Endothelial cell of umbilical vein (primary cell): ENCODE results near the gene CELSR2. TPM values are rescaled to one million over a fixed set of nuclear protein-coding genes. Genes with fewer than 3 reads are reported as not detected.

Experiments used
- BruUV-seq: library from RNA; stranded (reverse); fragments of 400-500 nt; replicated peaks from 2 replicates; lab custom pipeline; 2021; lab: Mats Ljungman, UMichigan
- CTCF ChIA-PET: fragments of 300-600, 350-600 bp; sonication (Branson Sonifier 250); formaldehyde crosslinking; loops from one replicate; lab custom pipeline; 2021; ENCODE audit warnings: antibody characterized with exemption, inconsistent platforms; lab: Charles Lee
- POLR2A ChIA-PET: fragments of 300-600, 350-600 bp; sonication (Branson Sonifier 250); formaldehyde crosslinking; loops from one replicate; lab custom pipeline; 2021; ENCODE audit warnings: antibody characterized with exemption, inconsistent platforms; lab: Charles Lee
- DNase-seq: peaks from one replicate; pipeline ENCODE4 v3.0.0-alpha.2; 2011; ENCODE audit warnings: low read depth, low spot score
- FAIRE-seq: peaks from 2 replicates; lab custom pipeline; 2011; peaks lifted over from hg19 to GRCh38; lab: Jason Lieb, UNC
- H2AFZ ChIP-seq: 2 replicates; pipeline ENCODE4 v1.6.0; 2012; ENCODE audit warnings: low read depth, low read length, control low read depth, inconsistent platforms
- H3K27ac ChIP-seq: 2 replicates; pipeline ENCODE4 v1.5.1; 2011; ENCODE audit warnings: low read depth, mild to moderate bottlenecking, control low read depth, low read length, moderate library complexity; ENCODE audit not compliant: insufficient read depth
- H3K27me3 ChIP-seq, 2 experiments: 2 replicates each; pipeline versions ENCODE4 v1.6.0 to v1.6.1; 2011; ENCODE audit warnings: low read length in 2 of 2, mixed read lengths in 1 of 2; ENCODE audit not compliant: control insufficient read depth in 2 of 2, insufficient read depth in 2 of 2
- H3K36me3 ChIP-seq, 2 experiments: 2 replicates in 1 of 2; 3 replicates in 1 of 2; pipeline ENCODE4 v1.5.1; 2011; ENCODE audit warnings: low read length in 2 of 2, mild to moderate bottlenecking in 1 of 2, moderate library complexity in 1 of 2; ENCODE audit not compliant: control insufficient read depth in 2 of 2, insufficient read depth in 2 of 2; ENCODE audit errors: extremely low read depth in 1 of 2
- H3K4me1 ChIP-seq: 3 replicates; pipeline ENCODE4 v1.5.1; 2011; ENCODE audit warnings: mild to moderate bottlenecking, low read length; ENCODE audit not compliant: control insufficient read depth, insufficient read depth; ENCODE audit errors: extremely low read depth
- H3K4me2 ChIP-seq: 2 replicates; pipeline ENCODE4 v1.6.1; 2011; ENCODE audit warnings: low read length, control low read depth, mixed read lengths; ENCODE audit not compliant: insufficient read depth
- H3K4me3 ChIP-seq, 3 experiments: fragments of 200-600 bp in 1 of 3; sonication (generic), shearing (Covaris generic) in 1 of 3; replicated peaks in 1 of 3; 2 replicates each; pipeline ENCODE4 v1.5.1; 2011 to 2016; ENCODE audit warnings: control low read depth in 3 of 3, low read length in 3 of 3, mild to moderate bottlenecking in 2 of 3, inconsistent platforms in 1 of 3, low read depth in 1 of 3, moderate library complexity in 1 of 3; ENCODE audit not compliant: insufficient read depth in 1 of 3
- H3K79me2 ChIP-seq: 2 replicates; pipeline ENCODE4 v1.6.0; 2012; ENCODE audit warnings: low read length, inconsistent platforms; ENCODE audit not compliant: control insufficient read depth, insufficient read depth
- H3K9ac ChIP-seq: replicated peaks from 2 replicates; pipeline ENCODE3; 2011; ENCODE audit warnings: low read length, control low read depth; ENCODE audit not compliant: insufficient read depth; ENCODE audit errors: extremely low read depth
- H3K9me1 ChIP-seq: replicated peaks from 3 replicates; pipeline ENCODE4 v1.6.0; 2011; ENCODE audit warnings: mild to moderate bottlenecking, low read length; ENCODE audit not compliant: control insufficient read depth, insufficient read depth; ENCODE audit errors: extremely low read depth
- H3K9me3 ChIP-seq: replicated peaks from 2 replicates; pipeline ENCODE4 v1.5.1; 2012; ENCODE audit warnings: low read length, inconsistent platforms; ENCODE audit not compliant: control insufficient read depth, insufficient read depth
- H4K20me1 ChIP-seq: replicated peaks from 2 replicates; pipeline ENCODE3; 2011; ENCODE audit warnings: mild to moderate bottlenecking, low read length; ENCODE audit not compliant: control insufficient read depth, insufficient read depth; ENCODE audit errors: extremely low read depth
- EZH2 ChIP-seq: IDR thresholded peaks from 2 replicates; pipeline ENCODE4 v1.6.1; 2012; ENCODE audit warnings: borderline replicate concordance, low read depth, mild to moderate bottlenecking, moderate library complexity, low read length, inconsistent platforms; ENCODE audit not compliant: severe bottlenecking
- FOS ChIP-seq: IDR thresholded peaks from 2 replicates; pipeline ENCODE4 v1.6.1; 2011; ENCODE audit warnings: mild to moderate bottlenecking, low read length, moderate library complexity, borderline replicate concordance; ENCODE audit not compliant: insufficient read depth
- GATA2 ChIP-seq: IDR thresholded peaks from 2 replicates; pipeline ENCODE4 v1.7.0; 2011; ENCODE audit warnings: low read depth, mild to moderate bottlenecking, moderate library complexity, mixed read lengths, low read length; ENCODE audit not compliant: insufficient read length, insufficient read depth
- JUN ChIP-seq: IDR thresholded peaks from 2 replicates; pipeline ENCODE4 v1.6.1; 2011; ENCODE audit warnings: borderline replicate concordance, low read depth; ENCODE audit not compliant: insufficient read length, insufficient read depth
- MYC ChIP-seq: IDR thresholded peaks from one replicate; pipeline ENCODE4 v1.6.1; 2011; ENCODE audit warnings: mild to moderate bottlenecking, low read depth, low read length
- POLR2A ChIP-seq: IDR thresholded peaks from 2 replicates; pipeline ENCODE4 v1.6.1; 2012; ENCODE audit warnings: low read depth, mild to moderate bottlenecking, control low read depth, low read length
- POLR2AphosphoS5 ChIP-seq: IDR thresholded peaks from 2 replicates; pipeline ENCODE4 v1.6.1; 2012; ENCODE audit warnings: low read depth, mild to moderate bottlenecking, control low read depth, low read length, moderate library complexity; ENCODE audit not compliant: insufficient read depth
- dilution Hi-C: fragments of 300-500 bp; cut with MboI; formaldehyde crosslinking; loops from one replicate; pipeline ENCODE4 v1.15.0; 2019; ENCODE audit warnings: low sequenced_read_pairs; ENCODE audit not compliant: extremely low pct_ligation_motif_present
- intact Hi-C: fragments of 100-400 bp; cut with micrococcal nuclease; formaldehyde crosslinking; loops from one replicate; pipeline ENCODE4 v1.10.0; 2022
- polyA plus RNA-seq, 4 experiments: library from polyadenylated mRNA; depleted of rRNA in 3 of 4; stranded (reverse) in 3 of 4; unstranded in 1 of 4; fragments of >200 nt; gene quantifications; 2 replicates each; pipeline versions ENCODE4 v1.2.1 to v1.2.3, GENCODE V29; 2011 to 2012; ENCODE audit warnings: missing spikeins in 1 of 4
- total RNA-seq: library from RNA; stranded (reverse); gene quantifications from 2 replicates; pipeline ENCODE4 v1.2.3, GENCODE V29; 2021
- TF ChIP-seq, protein P1 (sequence below): IDR thresholded peaks from 2 replicates; pipeline ENCODE4 v1.6.1; 2011; ENCODE audit not compliant: insufficient read depth, insufficient read length
- TF ChIP-seq, protein P2 (sequence below), 2 donors: IDR thresholded peaks; 1 replicate in 1 of 2; 2 replicates in 1 of 2; pipeline ENCODE4 v1.5.1; 2011; ENCODE audit warnings: low read length in 2 of 2, mild to moderate bottlenecking in 2 of 2, moderate library complexity in 2 of 2, control low read depth in 1 of 2, inconsistent platforms in 1 of 2, low read depth in 1 of 2; ENCODE audit not compliant: insufficient read depth in 1 of 2; ENCODE audit errors: extremely low read depth in 1 of 2

The CELSR2 gene
- total and polyA plus RNA-seq, 2 donors (not counting 3 experiments of a cell fraction or from before 2014, with no cell fraction given): 0.90 to 1.4 TPM

DNA sequence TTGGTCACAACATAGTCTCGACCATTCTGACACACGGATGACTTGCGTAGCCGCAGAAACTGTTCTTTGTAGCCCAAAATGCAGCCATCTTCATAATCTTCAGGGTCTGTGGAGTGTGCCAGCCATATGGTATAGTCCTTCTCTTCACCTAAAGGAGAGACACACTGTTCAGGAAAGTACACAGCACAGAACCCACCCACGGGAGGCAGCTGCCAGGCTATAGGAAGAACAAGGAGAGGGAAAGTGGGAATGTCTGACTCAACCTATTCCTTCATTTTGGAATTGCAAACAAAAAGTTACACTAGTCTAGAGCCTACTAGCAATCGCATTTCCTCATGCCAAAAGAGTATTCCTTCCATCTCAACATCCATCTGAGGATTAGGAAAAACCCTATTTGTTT is 73.6 kb downstream of the CELSR2 start:
- BruUV-seq: no TSS peak
- Histone ChIP-seq H3K36me3 (no peaks in the 10 kb centered on the region), H3K4me2 (no peak overlapping the region), H3K9me1 (no peaks in the 10 kb centered on the region), H3K27me3 (no peaks in the 10 kb centered on the region), H4K20me1 (no peaks in the 10 kb centered on the region), H2AFZ (no peak overlapping the region), H3K9me3 (no peaks in the 10 kb centered on the region), H3K27ac (no peak overlapping the region), H3K4me1 (no peaks in the 10 kb centered on the region), H3K9ac (no peak overlapping the region), H3K79me2 (no peaks in the 10 kb centered on the region), H3K4me3 (no peak overlapping the region)
- dilution Hi-C loops (no loop called here), intact Hi-C loops (no loop called here)
- FAIRE-seq (no peak), DNase-seq (no peak)
- no peak for TF ChIP-seq POLR2A
- TF ChIP-seq, protein P1, sequence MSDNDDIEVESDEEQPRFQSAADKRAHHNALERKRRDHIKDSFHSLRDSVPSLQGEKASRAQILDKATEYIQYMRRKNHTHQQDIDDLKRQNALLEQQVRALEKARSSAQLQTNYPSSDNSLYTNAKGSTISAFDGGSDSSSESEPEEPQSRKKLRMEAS: no peak
- no peak for TF ChIP-seq GATA2
- no peak for TF ChIP-seq POLR2AphosphoS5
- no peak for TF ChIP-seq MYC
- no peak for TF ChIP-seq FOS
- TF ChIP-seq, protein P2, sequence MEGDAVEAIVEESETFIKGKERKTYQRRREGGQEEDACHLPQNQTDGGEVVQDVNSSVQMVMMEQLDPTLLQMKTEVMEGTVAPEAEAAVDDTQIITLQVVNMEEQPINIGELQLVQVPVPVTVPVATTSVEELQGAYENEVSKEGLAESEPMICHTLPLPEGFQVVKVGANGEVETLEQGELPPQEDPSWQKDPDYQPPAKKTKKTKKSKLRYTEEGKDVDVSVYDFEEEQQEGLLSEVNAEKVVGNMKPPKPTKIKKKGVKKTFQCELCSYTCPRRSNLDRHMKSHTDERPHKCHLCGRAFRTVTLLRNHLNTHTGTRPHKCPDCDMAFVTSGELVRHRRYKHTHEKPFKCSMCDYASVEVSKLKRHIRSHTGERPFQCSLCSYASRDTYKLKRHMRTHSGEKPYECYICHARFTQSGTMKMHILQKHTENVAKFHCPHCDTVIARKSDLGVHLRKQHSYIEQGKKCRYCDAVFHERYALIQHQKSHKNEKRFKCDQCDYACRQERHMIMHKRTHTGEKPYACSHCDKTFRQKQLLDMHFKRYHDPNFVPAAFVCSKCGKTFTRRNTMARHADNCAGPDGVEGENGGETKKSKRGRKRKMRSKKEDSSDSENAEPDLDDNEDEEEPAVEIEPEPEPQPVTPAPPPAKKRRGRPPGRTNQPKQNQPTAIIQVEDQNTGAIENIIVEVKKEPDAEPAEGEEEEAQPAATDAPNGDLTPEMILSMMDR (IDR thresholded peaks at IDR 0.05; ENCODE audit: extremely low read depth in 1 of 2, insufficient read depth in 1 of 2, low read depth in 1 of 2, low read length in 2 of 2): no peak
- TF ChIP-seq JUN: no peak
- no peak for TF ChIP-seq EZH2
- ChIA-PET CTCF (no interaction called here), POLR2A (no interaction called here)

Other genes with a start within 250 kb of the CELSR2 start
- 18.2 and 19.0 TPM in 2 replicates for gene WDR47, start 207.4 kb upstream of the CELSR2 start, total RNA-seq
- gene WDR47, start 207.4 kb upstream of the CELSR2 start, polyA plus RNA-seq: 7.5 and 9.1 TPM in 2 replicates
- gene TAF13, start 173.5 kb upstream of the CELSR2 start, total RNA-seq: 42.3 and 54.9 TPM in 2 replicates
- 9.6 and 14.8 TPM in 2 replicates for gene TAF13, start 173.5 kb upstream of the CELSR2 start, polyA plus RNA-seq
- 19.9 and 21.1 TPM in 2 replicates for gene TMEM167B, start 158.8 kb upstream of the CELSR2 start, total RNA-seq
- gene TMEM167B, start 158.8 kb upstream of the CELSR2 start, polyA plus RNA-seq: 6.2 and 6.7 TPM in 2 replicates
- 1.0 and 1.1 TPM in 2 replicates for gene ELAPOR1, start 135.4 kb upstream of the CELSR2 start, total RNA-seq
- gene ELAPOR1, start 135.4 kb upstream of the CELSR2 start, polyA plus RNA-seq: 0.92 and 1.1 TPM in 2 replicates
- 176 and 178 TPM in 2 replicates for gene SARS1, start 35.6 kb upstream of the CELSR2 start, total RNA-seq
- gene SARS1, start 35.6 kb upstream of the CELSR2 start, polyA plus RNA-seq: 87.8 and 110 TPM in 2 replicates
- gene PSRC1, start 33.6 kb downstream of the CELSR2 start, total RNA-seq: 23.4 and 29.3 TPM in 2 replicates
- gene PSRC1, start 33.6 kb downstream of the CELSR2 start, polyA plus RNA-seq: 21.6 and 25.0 TPM in 2 replicates
- gene MYBPHL, start 57.5 kb downstream of the CELSR2 start, total RNA-seq: not detected in 2 replicates
- gene MYBPHL, start 57.5 kb downstream of the CELSR2 start, polyA plus RNA-seq: not detected in 2 replicates
- 16.8 and 17.8 TPM in 2 replicates for gene SORT1, start 148.4 kb downstream of the CELSR2 start, total RNA-seq
- gene SORT1, start 148.4 kb downstream of the CELSR2 start, polyA plus RNA-seq: 6.4 and 6.8 TPM in 2 replicates
- gene PSMA5, start 176.9 kb downstream of the CELSR2 start, total RNA-seq: 112 and 125 TPM in 2 replicates
- gene PSMA5, start 176.9 kb downstream of the CELSR2 start, polyA plus RNA-seq: 87.9 and 98.1 TPM in 2 replicates
- not detected in 2 replicates for gene SYPL2, start 217.0 kb downstream of the CELSR2 start, total RNA-seq
- gene SYPL2, start 217.0 kb downstream of the CELSR2 start, polyA plus RNA-seq: 0.02 TPM in 1 of 2 replicates, not detected in the other
- 3.8 and 4.4 TPM in 2 replicates for gene ATXN7L2, start 234.4 kb downstream of the CELSR2 start, total RNA-seq
- gene ATXN7L2, start 234.4 kb downstream of the CELSR2 start, polyA plus RNA-seq: 4.9 and 5.7 TPM in 2 replicates
- gene CYB561D1, start 244.6 kb downstream of the CELSR2 start, total RNA-seq: 6.9 and 7.3 TPM in 2 replicates
- 7.2 and 9.2 TPM in 2 replicates for gene CYB561D1, start 244.6 kb downstream of the CELSR2 start, polyA plus RNA-seq